HCT116 (cell line): ENCODE results near the gene SPIB. TPM values are rescaled to one million over a fixed set of nuclear protein-coding genes. Genes with fewer than 3 reads are reported as not detected.

Experiments
- ATAC-seq: fragments of 200-7000 bp; cut with Tn5 transposase; 2 replicates; pipeline ENCODE4 v1.9.1; 2020; ENCODE audit warnings: mild to moderate bottlenecking, moderate library complexity
- BruUV-seq: library from RNA; stranded (reverse); fragments of 400-500 nt; replicated peaks from 2 replicates; lab custom pipeline; 2021; lab: Mats Ljungman, UMichigan
- CTCF ChIA-PET: fragments of 300-600 bp; sonication (Branson Sonifier 250); formaldehyde crosslinking; loops from one replicate; lab custom pipeline; 2021; ENCODE audit warnings: antibody characterized with exemption; lab: Charles Lee
- POLR2A ChIA-PET: fragments of 300-600, 350-600 bp; sonication (Branson Sonifier 250); formaldehyde crosslinking; loops from one replicate; lab custom pipeline; 2021; ENCODE audit warnings: antibody characterized with exemption; lab: Charles Lee
- RAD21 ChIA-PET, 2 experiments: fragments of 300-600 bp; sonication (Branson Sonifier 250); formaldehyde crosslinking; loops; one replicate each; lab custom pipeline; 2023; ENCODE audit warnings: low total read pairs in 2 of 2; ENCODE audit not compliant: uncharacterized antibody in 2 of 2, unreplicated experiment in 2 of 2, low non-redundant PET in 1 of 2; lab: Charles Lee
- DNase-seq: peaks from one replicate; pipeline ENCODE4 v3.0.0-alpha.2; 2010; ENCODE audit warnings: low read depth, low spot score
- H2AFZ ChIP-seq: fragments of 200-600 bp; shearing (Covaris generic), sonication (generic); 2 replicates; pipeline ENCODE4 v1.6.1; 2017; ENCODE audit warnings: low read depth, mixed run types, mixed read lengths, antibody characterized with exemption, low read length; ENCODE audit not compliant: poor library complexity, severe bottlenecking
- H3K27ac ChIP-seq: 2 replicates; pipeline ENCODE4 v1.5.1; 2012; ENCODE audit warnings: low read depth, low read length
- H3K27me3 ChIP-seq: fragments of 200-600 bp; sonication (generic); 2 replicates; pipeline ENCODE4 v1.6.1; 2016; ENCODE audit warnings: mixed run types, low read length, mixed read lengths; ENCODE audit not compliant: insufficient read depth
- H3K36me3 ChIP-seq, 2 experiments: fragments of 200-500 bp in 1 of 2; fragments of 200-600 bp in 1 of 2; sonication (Bioruptor generic) in 1 of 2; sonication (generic) in 1 of 2; 2 replicates each; pipeline versions ENCODE4 v1.5.1 to v1.6.1; 2014 to 2016; ENCODE audit warnings: low read length in 2 of 2, inconsistent platforms in 1 of 2, mixed read lengths in 1 of 2, mixed run types in 1 of 2; ENCODE audit not compliant: insufficient read depth in 2 of 2, control insufficient read depth in 1 of 2
- H3K4me1 ChIP-seq, 2 experiments: fragments of 200-600 bp in 1 of 2; sonication (generic) in 1 of 2; 2 replicates each; pipeline versions ENCODE4 v1.5.1 to v1.6.1; 2012 to 2017; ENCODE audit warnings: low read length in 2 of 2, inconsistent platforms in 1 of 2, mild to moderate bottlenecking in 1 of 2, mixed read lengths in 1 of 2, mixed run types in 1 of 2, moderate library complexity in 1 of 2; ENCODE audit not compliant: insufficient read depth in 2 of 2, control insufficient read depth in 1 of 2
- H3K4me2 ChIP-seq: fragments of 200-600 bp; sonication (generic); 2 replicates; pipeline ENCODE4 v1.6.1; 2017; ENCODE audit warnings: mixed run types, low read length, mixed read lengths
- H3K4me3 ChIP-seq, 2 experiments: fragments of 200-600 bp in 1 of 2; sonication (generic) in 1 of 2; replicated peaks in 1 of 2; 2 replicates each; pipeline ENCODE4 v1.5.1; 2011 to 2016; ENCODE audit warnings: low read length in 2 of 2, control low read depth in 1 of 2, low read depth in 1 of 2, mild to moderate bottlenecking in 1 of 2, mixed read lengths in 1 of 2, mixed run types in 1 of 2
- H3K79me2 ChIP-seq: fragments of 200-600 bp; sonication (generic); 2 replicates; pipeline ENCODE4 v1.6.1; 2017; ENCODE audit warnings: mild to moderate bottlenecking, mixed run types, low read length, moderate library complexity, mixed read lengths; ENCODE audit not compliant: insufficient read depth
- H3K9ac ChIP-seq: fragments of 200-600 bp; sonication (generic); 2 replicates; pipeline ENCODE4 v1.6.1; 2016; ENCODE audit warnings: low read length, mixed read lengths
- H3K9me2 ChIP-seq: fragments of 200-600 bp; sonication (generic), shearing (Covaris generic); 2 replicates; pipeline ENCODE4 v1.6.1; 2017; ENCODE audit warnings: mixed run types, mild to moderate bottlenecking, moderate library complexity; ENCODE audit not compliant: insufficient read depth
- H3K9me3 ChIP-seq, 2 experiments: fragments of 200-500 bp in 1 of 2; fragments of 200-600 bp in 1 of 2; sonication (Bioruptor generic) in 1 of 2; sonication (generic) in 1 of 2; 2 replicates each; pipeline ENCODE4 v1.6.1; 2014 to 2017; ENCODE audit warnings: low read length in 2 of 2, mixed read lengths in 2 of 2, inconsistent platforms in 1 of 2, low read depth in 1 of 2, mild to moderate bottlenecking in 1 of 2, mixed run types in 1 of 2, moderate library complexity in 1 of 2; ENCODE audit not compliant: control insufficient read depth in 1 of 2, insufficient read depth in 1 of 2
- H4K20me1 ChIP-seq: fragments of 200-600 bp; sonication (generic), shearing (Covaris generic); 2 replicates; pipeline ENCODE4 v1.6.1; 2017; ENCODE audit warnings: mixed run types, mild to moderate bottlenecking, moderate library complexity; ENCODE audit not compliant: insufficient read depth
- ATF3 ChIP-seq: IDR thresholded peaks from 2 replicates; pipeline ENCODE4 v1.6.1; 2012
- CBX3 ChIP-seq: IDR thresholded peaks from 2 replicates; pipeline ENCODE4 v1.6.1; 2012; ENCODE audit warnings: low read depth
- CTCF ChIP-seq, 3 experiments: fragments of 200-600 bp in 1 of 3; sonication (generic) in 1 of 3; IDR thresholded peaks in 2 of 3; conservative IDR thresholded peaks in 1 of 3; 2 replicates each; pipeline ENCODE4 v1.5.1; 2012 to 2017; ENCODE audit warnings: low read depth in 2 of 3, low read length in 2 of 3, antibody characterized with exemption in 1 of 3, borderline replicate concordance in 1 of 3, control low read depth in 1 of 3, mild to moderate bottlenecking in 1 of 3, mixed read lengths in 1 of 3, mixed run types in 1 of 3, moderate library complexity in 1 of 3; ENCODE audit not compliant: insufficient read depth in 1 of 3
- ELF1 ChIP-seq: IDR thresholded peaks from 2 replicates; pipeline ENCODE4 v1.6.1; 2012; ENCODE audit warnings: low read depth, borderline replicate concordance
- EZH2 ChIP-seq: fragments of 200-600 bp; sonication (generic); IDR thresholded peaks from 2 replicates; pipeline ENCODE4 v1.6.1; 2017; ENCODE audit warnings: antibody characterized with exemption, mixed run types
- FOSL1 ChIP-seq: IDR thresholded peaks from 2 replicates; pipeline ENCODE4 v1.6.1; 2012; ENCODE audit warnings: low read depth
- POLR2A ChIP-seq: IDR thresholded peaks from 2 replicates; pipeline ENCODE4 v1.7.0; 2011; ENCODE audit warnings: borderline replicate concordance; ENCODE audit not compliant: insufficient read depth, insufficient read length; ENCODE audit errors: extremely low read depth
- POLR2AphosphoS5 ChIP-seq: IDR thresholded peaks from 2 replicates; pipeline ENCODE4 v1.6.1; 2011; ENCODE audit warnings: mild to moderate bottlenecking, low read depth, low read length, moderate library complexity
- SP1 ChIP-seq: IDR thresholded peaks from 2 replicates; pipeline ENCODE4 v1.6.1; 2012; ENCODE audit warnings: low read depth
- TCF7L2 ChIP-seq: IDR thresholded peaks from 2 replicates; pipeline ENCODE4 v1.7.0; 2011; ENCODE audit warnings: borderline replicate concordance, inconsistent platforms; ENCODE audit not compliant: insufficient read depth, insufficient read length; ENCODE audit errors: extremely low read depth
- ZFX ChIP-seq: fragments of 450-650 bp; IDR thresholded peaks from 2 replicates; pipeline ENCODE4 v1.6.1; 2017
- intact Hi-C: fragments of 100-400 bp; cut with micrococcal nuclease; formaldehyde crosslinking; loops from 2 replicates; pipeline ENCODE4 v1.10.0; 2022
- total RNA-seq: library from RNA; stranded (reverse); gene quantifications from one replicate; pipeline ENCODE4 v1.2.1, GENCODE V29; 2021; ENCODE audit not compliant: unreplicated experiment

SPIB gene
- total RNA-seq, 1 experiment from 2014 or later: 0.96 TPM

- ChIA-PET CTCF (no interaction called here), POLR2A (interaction anchor here (1.0 kb wide), 1 partner anchor 188 kb away, joined by 3 read pairs; no protein-coding TSS in a partner anchor), RAD21 (no interaction called here)
- Histone ChIP-seq H4K20me1 (no peaks in the 10 kb centered on the region), H3K27ac (no peak overlapping the region), H3K4me1 (no peaks in the 10 kb centered on the region), H3K9ac (no peak overlapping the region), H3K9me3 (no peaks in the 10 kb centered on the region), H3K4me2 (no peak overlapping the region), H2AFZ (no peak overlapping the region), H3K79me2 (peaks cover 69% of the 10 kb centered on the region), H3K9me2 (no peaks in the 10 kb centered on the region), H3K4me3 (no peak overlapping the region), H3K36me3 (peaks cover 2 to 19% of the 10 kb centered on the region in 2 experiments; a peak in 2 of 4 replicates), H3K27me3 (no peaks in the 10 kb centered on the region)
- no peak for TF ChIP-seq ELF1
- no peak for TF ChIP-seq EZH2
- no peak for TF ChIP-seq CTCF (IDR thresholded peaks at IDR 0.05 in 2 of 3, conservative IDR thresholded peaks at IDR 0.05 in 1 of 3; ENCODE audit: borderline replicate concordance in 1 of 3, insufficient read depth in 1 of 3, low read depth in 2 of 3, low read length in 2 of 3)
- no peak for TF ChIP-seq FOSL1
- TF ChIP-seq POLR2AphosphoS5: no peak
- TF ChIP-seq SP1: no peak
- no peak for TF ChIP-seq ZFX
- no peak for TF ChIP-seq POLR2A
- no peak for TF ChIP-seq CBX3
- no peak for TF ChIP-seq TCF7L2
- no peak for TF ChIP-seq ATF3
- DNase-seq (no peak), ATAC-seq (no peak)
- intact Hi-C loops: no loop called here
- no TSS peak for BruUV-seq
These were observed 26.0 kb upstream of the SPIB start for GRCh38 chr19:50392759-50393158.
